Measurements from ENCODE around the gene DEGS1. TPM values are rescaled to one million over a fixed set of nuclear protein-coding genes. Genes with fewer than 3 reads are reported as not detected.

The DEGS1 gene
- total and polyA plus RNA-seq, 10 of the 15 experiments (the other 5 are each of a cell fraction or from before 2014, with no cell fraction given): 16.5 to 133 (median 46.0) TPM

GRCh38 chr1:224180783-224181452, 2.1 kb upstream of the DEGS1 start:
- 93% methylated on average over 11 of the region's 11 CpGs for WGBS (ENCODE audit: insufficient coverage, insufficient replicate concordance, low lambda C conversion rate, missing lambda C conversion rate)
- no peaks in the 10 kb centered on the region for H3K36me3 ChIP-seq (ENCODE audit: control insufficient read depth in 2 of 2, insufficient read depth in 2 of 2, low read length in 1 of 2)
- H3K27ac ChIP-seq (ENCODE audit: control insufficient read depth, insufficient read depth): no peak overlapping the region
- peaks cover 28% of the 10 kb centered on the region for H3K79me2 ChIP-seq (ENCODE audit: control insufficient read depth, insufficient read depth, low read length)
- no peaks in the 10 kb centered on the region for H3K27me3 ChIP-seq (replicated peaks in 1 of 2; ENCODE audit: control insufficient read depth in 2 of 2, insufficient read depth in 2 of 2, low read length in 1 of 2)
- intact Hi-C loops (cut with micrococcal nuclease; ENCODE audit: unreplicated experiment): loop anchor here (5.0 kb wide), 1 partner anchor 334 kb away; the partner anchor contains the start of gene TP53BP2
- ChIA-PET SMC1A (ENCODE audit: uncharacterized antibody, unreplicated experiment) (interaction anchor here (1.3 to 2.9 kb wide), 2 partner anchors 12 to 36 kb away, joined by 3 to 14 read pairs; no protein-coding TSS in a partner anchor), POLR2A (interaction anchor here (1.0 to 1.3 kb wide), 2 partner anchors 9 to 23 kb away, joined by 3 to 4 read pairs; no protein-coding TSS in a partner anchor), CTCF (interaction anchor here (1.0 to 1.4 kb wide), 3 partner anchors 11 to 65 kb away, joined by 4 to 5 read pairs (median 4); no protein-coding TSS in a partner anchor), RAD21 (ENCODE audit: unreplicated experiment) (no interaction called here)
- in situ Hi-C loops (cut with MboI): no loop called here
- ATAC-seq: no peak
- H2AFZ ChIP-seq (ENCODE audit: control insufficient read depth, low read depth, low read length): no peak overlapping the region
- no peak overlapping the region for H3K4me2 ChIP-seq (ENCODE audit: control insufficient read depth, insufficient read depth)
- FAIRE-seq: no peak
- BruUV-seq (replicated peaks): no TSS peak
- no peak overlapping the region for H3K4me3 ChIP-seq
- DNase-seq (ENCODE audit: low read depth, low spot score): no peak
- H3K4me1 ChIP-seq (ENCODE audit: control insufficient read depth, insufficient read depth, low read length): peaks cover 14% of the 10 kb centered on the region; the same call in 1 of the 2 replicates
- H3K9me3 ChIP-seq (replicated peaks; ENCODE audit: control insufficient read depth, insufficient read depth, low read length): no peaks in the 10 kb centered on the region
- H4K20me1 ChIP-seq (ENCODE audit: control insufficient read depth, insufficient read depth): no peaks in the 10 kb centered on the region
- no peak overlapping the region for H3K9ac ChIP-seq (ENCODE audit: control insufficient read depth, insufficient read depth, low read length)
- TF ChIP-seq ZBTB4 (CRISPR knock-in tag; IDR thresholded peaks at IDR 0.05) (no peak), RAD21 (IDR thresholded peaks at IDR 0.05; ENCODE audit: insufficient read depth, low read depth, low read length) (no peak), ATF3 (IDR thresholded peaks at IDR 0.05; ENCODE audit: borderline replicate concordance, extremely low read depth, low read depth, low read length) (no peak), ESRRA (IDR thresholded peaks at IDR 0.05; ENCODE audit: low read length) (no peak), ATF2 (IDR thresholded peaks at IDR 0.05; ENCODE audit: low read length) (no peak), ZNF687 (IDR thresholded peaks at IDR 0.05) (no peak), ZNF207 (IDR thresholded peaks at IDR 0.05; ENCODE audit: borderline replicate concordance) (no peak), KLF5 (IDR thresholded peaks at IDR 0.05; ENCODE audit: partially characterized antibody) (no peak), POLR2AphosphoS5 (IDR thresholded peaks at IDR 0.05; ENCODE audit: low read length) (no peak), NR2C1 (IDR thresholded peaks at IDR 0.05) (no peak)
- TF ChIP-seq, protein P1, sequence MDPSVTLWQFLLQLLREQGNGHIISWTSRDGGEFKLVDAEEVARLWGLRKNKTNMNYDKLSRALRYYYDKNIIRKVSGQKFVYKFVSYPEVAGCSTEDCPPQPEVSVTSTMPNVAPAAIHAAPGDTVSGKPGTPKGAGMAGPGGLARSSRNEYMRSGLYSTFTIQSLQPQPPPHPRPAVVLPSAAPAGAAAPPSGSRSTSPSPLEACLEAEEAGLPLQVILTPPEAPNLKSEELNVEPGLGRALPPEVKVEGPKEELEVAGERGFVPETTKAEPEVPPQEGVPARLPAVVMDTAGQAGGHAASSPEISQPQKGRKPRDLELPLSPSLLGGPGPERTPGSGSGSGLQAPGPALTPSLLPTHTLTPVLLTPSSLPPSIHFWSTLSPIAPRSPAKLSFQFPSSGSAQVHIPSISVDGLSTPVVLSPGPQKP (IDR thresholded peaks at IDR 0.05; ENCODE audit: low read depth, low read length): no peak
